Activated CD4-positive, alpha-beta T cell treated with anti-CD3 and anti-CD28 coated beads for 36 hours (primary cell): Measurements from ENCODE around the gene GPSM1. TPM values are rescaled to one million over a fixed set of nuclear protein-coding genes. Genes with fewer than 3 reads are reported as not detected.

Experiments
- ATAC-seq: fragments of 200-7000 bp; cut with Tn5 transposase; one replicate; pipeline ENCODE4 v1.10.0; 2021; ENCODE audit warnings: mild to moderate bottlenecking, moderate library complexity
- CTCF ChIA-PET: fragments of 350-600 bp; sonication (Branson Sonifier 250); formaldehyde crosslinking; loops from one replicate; lab custom pipeline; 2021; ENCODE audit warnings: antibody characterized with exemption; lab: Charles Lee
- POLR2A ChIA-PET: fragments of 350-600 bp; sonication (Branson Sonifier 250); formaldehyde crosslinking; loops from one replicate; lab custom pipeline; 2021; ENCODE audit warnings: antibody characterized with exemption, inconsistent platforms; lab: Charles Lee
- DNase-seq: peaks from one replicate; pipeline ENCODE4 v3.0.0-alpha.2; 2020
- H3K27ac Mint-ChIP-seq: one replicate; pipeline ENCODE4 v1.8.0; 2021; ENCODE audit warnings: mixed read lengths
- H3K27me3 Mint-ChIP-seq: one replicate; pipeline ENCODE4 v1.8.0; 2021; ENCODE audit warnings: mixed read lengths
- H3K36me3 Mint-ChIP-seq: one replicate; pipeline ENCODE4 v1.8.0; 2021; ENCODE audit warnings: low read depth, mixed read lengths
- H3K4me1 Mint-ChIP-seq: one replicate; pipeline ENCODE4 v1.8.0; 2021; ENCODE audit warnings: mixed read lengths
- H3K4me3 Mint-ChIP-seq: one replicate; pipeline ENCODE4 v1.8.0; 2021; ENCODE audit warnings: mild to moderate bottlenecking, moderate library complexity, mixed read lengths
- H3K9me3 Mint-ChIP-seq: one replicate; pipeline ENCODE4 v1.8.0; 2021; ENCODE audit warnings: low read depth, mixed read lengths
- intact Hi-C, 2 experiments: fragments of 100-400 bp; cut with DNase I in 1 of 2; cut with micrococcal nuclease in 1 of 2; formaldehyde crosslinking; loops; one replicate each; pipeline versions ENCODE4 v1.14.2 to v1.15.1; 2022 to 2024; cut with DNase I, micrococcal nuclease
- total RNA-seq, 2 experiments: library from RNA; stranded (reverse); gene quantifications; one replicate each; pipeline ENCODE4 v1.2.3, GENCODE V29; 2021

GPSM1 gene
- total RNA-seq, 2 experiments from 2014 or later, result 9.6 to 10.8 TPM

DNA sequence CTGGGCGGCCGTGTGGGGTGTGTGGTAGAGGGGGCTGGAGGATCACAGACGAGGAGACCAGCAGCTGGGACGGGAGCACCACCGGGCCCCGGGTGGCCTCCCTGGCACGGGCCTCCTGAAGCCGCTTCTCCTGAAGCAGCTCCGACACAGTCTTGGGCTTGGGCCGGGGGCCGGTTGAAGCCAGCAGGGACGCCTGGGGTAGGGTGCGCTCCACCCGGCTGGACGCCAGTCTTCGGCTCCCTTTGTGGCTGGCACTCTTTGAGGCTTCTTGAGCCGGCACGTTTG lies 51.6 kb downstream of the GPSM1 start:
- intact Hi-C loops, result no loop called here
- Mint-ChIP-seq H3K27ac (no peak overlapping the region), H3K4me3 (no peak overlapping the region), H3K9me3 (no peaks in the 10 kb centered on the region), H3K27me3 (no peaks in the 10 kb centered on the region), H3K36me3 (peaks cover 14% of the 10 kb centered on the region), H3K4me1 (no peaks in the 10 kb centered on the region)
- ChIA-PET POLR2A (no interaction called here), CTCF (no interaction called here)
- ATAC-seq (no peak), DNase-seq (no peak)

DNA sequence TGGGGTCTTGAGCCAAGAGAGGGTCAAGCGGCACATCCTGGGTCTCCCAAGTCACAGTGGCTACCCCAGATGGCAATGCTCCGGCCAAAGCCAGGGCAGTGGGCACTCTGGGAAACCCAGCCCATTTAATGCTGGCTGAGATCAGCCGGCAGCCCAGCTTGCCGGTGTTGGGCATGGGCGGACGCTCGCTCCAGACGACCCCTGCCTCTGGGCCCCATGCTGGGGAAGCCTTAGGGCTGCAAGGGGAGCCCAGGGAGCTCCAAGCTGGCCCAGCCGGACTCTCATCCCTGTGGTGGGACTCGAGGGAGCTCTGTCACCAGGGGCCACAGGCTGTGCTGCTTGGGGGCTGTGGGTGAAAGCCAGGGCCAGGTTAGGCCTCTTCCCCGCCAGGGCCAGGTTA lies 52.1 kb downstream of the GPSM1 start:
- Mint-ChIP-seq H3K9me3 (no peaks in the 10 kb centered on the region), H3K4me1 (no peaks in the 10 kb centered on the region), H3K27me3 (no peaks in the 10 kb centered on the region), H3K27ac (no peak overlapping the region), H3K36me3 (peaks cover 19% of the 10 kb centered on the region), H3K4me3 (no peak overlapping the region)
- ChIA-PET CTCF (no interaction called here), POLR2A (no interaction called here)
- intact Hi-C loops, result no loop called here
- ATAC-seq (no peak), DNase-seq (no peak)

DNA sequence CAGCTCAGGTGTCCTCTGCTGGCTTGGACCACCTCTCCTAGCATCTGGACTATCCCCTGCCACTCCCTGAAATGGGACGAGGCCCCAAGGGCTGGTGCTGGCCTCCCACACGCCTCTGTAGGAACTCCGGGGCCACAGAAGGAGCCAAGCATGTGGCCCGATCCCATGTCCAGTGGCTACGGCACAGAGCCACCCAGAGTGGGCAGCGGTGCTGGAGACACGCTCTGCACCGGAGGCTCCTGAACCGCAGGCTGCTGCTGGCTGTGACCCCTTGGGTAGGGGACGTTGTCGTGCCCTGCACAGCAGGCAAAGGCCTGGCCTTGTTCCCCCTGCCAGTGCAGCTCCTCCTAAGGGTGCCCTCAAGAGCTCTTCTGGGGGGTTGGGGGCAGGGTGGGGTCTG lies 52.6 kb downstream of the GPSM1 start:
- Mint-ChIP-seq H3K36me3 (peaks cover 20% of the 10 kb centered on the region), H3K4me3 (no peak overlapping the region), H3K9me3 (no peaks in the 10 kb centered on the region), H3K27me3 (no peaks in the 10 kb centered on the region), H3K4me1 (peaks cover 5% of the 10 kb centered on the region), H3K27ac (no peak overlapping the region)
- ChIA-PET POLR2A (no interaction called here), CTCF (no interaction called here)
- intact Hi-C loops, result no loop called here
- DNase-seq (no peak), ATAC-seq (no peak)

DNA sequence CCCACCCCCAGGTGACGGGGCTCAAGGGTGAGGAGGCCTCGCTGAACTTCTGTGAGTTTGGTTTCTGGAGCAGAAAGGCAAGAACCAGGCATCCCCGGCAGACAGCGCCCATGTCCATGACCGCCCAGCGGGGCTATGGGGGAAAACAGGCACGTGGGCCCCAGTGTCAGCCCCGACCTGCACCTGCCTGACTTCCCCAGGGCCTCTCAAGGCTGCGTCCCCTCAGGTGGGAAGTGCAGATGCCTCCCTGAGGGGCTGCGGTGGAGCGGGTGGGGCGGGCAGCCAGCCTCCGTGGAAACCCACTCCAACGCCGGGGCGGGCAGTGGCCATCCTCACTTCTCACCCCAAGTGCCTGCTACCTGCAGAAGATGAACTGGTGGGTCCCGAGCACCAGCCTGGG lies 53.0 kb downstream of the GPSM1 start:
- no peak overlapping the region for H3K27ac Mint-ChIP-seq
- H3K27me3 Mint-ChIP-seq, result no peaks in the 10 kb centered on the region
- H3K36me3 Mint-ChIP-seq, result peaks cover 23% of the 10 kb centered on the region
- no peak for DNase-seq
- no peak for ATAC-seq
- H3K9me3 Mint-ChIP-seq, result no peaks in the 10 kb centered on the region
- peaks cover 10% of the 10 kb centered on the region for H3K4me1 Mint-ChIP-seq
- no peak overlapping the region for H3K4me3 Mint-ChIP-seq
- ChIA-PET CTCF (no interaction called here), POLR2A (no interaction called here)
- intact Hi-C loops, result no loop called here

DNA sequence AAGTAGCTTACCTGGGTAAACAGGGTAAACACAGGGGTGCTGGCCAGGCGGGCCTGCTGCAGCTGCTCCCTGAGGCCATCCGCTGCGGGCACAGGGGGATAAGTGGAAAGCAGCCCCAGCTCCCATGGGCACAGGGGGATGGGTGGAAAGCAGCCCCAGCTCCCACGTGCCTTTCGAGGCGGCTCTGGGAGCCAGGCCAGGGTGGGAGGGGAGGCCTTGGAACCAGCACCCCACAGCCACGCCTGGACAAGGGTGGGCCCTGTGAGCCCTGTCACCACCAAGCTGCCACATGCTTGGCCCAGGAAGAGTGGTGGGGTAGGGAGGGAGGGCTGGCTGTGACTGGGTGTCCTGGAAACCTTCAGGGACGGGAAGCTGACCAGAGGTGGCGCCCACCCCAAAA lies 54.0 kb downstream of the GPSM1 start:
- ATAC-seq (no peak), DNase-seq (no peak)
- ChIA-PET CTCF (interaction anchor here (2.0 kb wide), 1 partner anchor 18 kb away, joined by 8 read pairs; the partner anchor contains the start of gene DNLZ), POLR2A (interaction anchor here (0.6 to 1.7 kb wide), 3 partner anchors 9 to 33 kb away, joined by 3 to 7 read pairs (median 4); partner anchors contain the start of gene DNLZ)
- H3K27me3 Mint-ChIP-seq, result no peaks in the 10 kb centered on the region
- H3K4me3 Mint-ChIP-seq, result no peak overlapping the region
- H3K4me1 Mint-ChIP-seq, result peaks cover 18% of the 10 kb centered on the region
- intact Hi-C loops, result no loop called here
- H3K36me3 Mint-ChIP-seq, result peaks cover 31% of the 10 kb centered on the region
- no peaks in the 10 kb centered on the region for H3K9me3 Mint-ChIP-seq
- no peak overlapping the region for H3K27ac Mint-ChIP-seq

DNA sequence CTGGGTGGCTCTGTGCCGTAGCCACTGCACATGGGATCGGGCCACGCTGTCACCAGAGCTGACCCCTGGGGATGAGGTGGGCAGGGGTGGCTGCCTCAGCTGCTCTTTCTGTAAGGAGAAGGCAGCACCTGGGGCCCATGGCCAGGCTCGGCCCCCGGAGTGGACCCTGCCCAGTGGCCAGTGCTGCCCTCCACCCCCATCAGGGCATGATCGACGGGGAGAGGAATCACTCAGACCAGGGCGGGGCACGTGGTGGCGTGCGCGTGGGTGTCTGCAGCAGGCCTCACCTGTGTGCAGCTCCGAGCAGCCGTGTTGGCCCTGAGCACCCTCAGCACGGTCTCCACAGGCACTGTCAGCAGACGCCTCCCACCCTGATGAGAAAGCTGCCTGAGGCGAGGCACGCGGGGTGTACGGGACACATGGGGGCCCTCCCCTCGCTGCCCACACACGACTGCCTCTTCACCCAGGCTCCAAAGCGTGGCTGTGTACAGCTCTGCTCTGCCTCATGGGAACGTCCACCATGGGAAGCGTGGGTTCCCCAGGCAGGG lies 54.7 kb downstream of the GPSM1 start:
- Mint-ChIP-seq H3K36me3 (peaks cover 35% of the 10 kb centered on the region), H3K4me3 (no peak overlapping the region), H3K27me3 (no peaks in the 10 kb centered on the region), H3K27ac (no peak overlapping the region), H3K9me3 (no peaks in the 10 kb centered on the region), H3K4me1 (peaks cover 18% of the 10 kb centered on the region)
- intact Hi-C loops, result no loop called here
- ChIA-PET CTCF (interaction anchor here (2.0 kb wide), 1 partner anchor 19 kb away, joined by 8 read pairs; the partner anchor contains the start of gene DNLZ), POLR2A (interaction anchor here (0.6 to 1.7 kb wide), 2 partner anchors 9 to 19 kb away, joined by 4 to 7 read pairs; partner anchors contain the start of gene DNLZ)
- DNase-seq (no peak), ATAC-seq (no peak)

DNA sequence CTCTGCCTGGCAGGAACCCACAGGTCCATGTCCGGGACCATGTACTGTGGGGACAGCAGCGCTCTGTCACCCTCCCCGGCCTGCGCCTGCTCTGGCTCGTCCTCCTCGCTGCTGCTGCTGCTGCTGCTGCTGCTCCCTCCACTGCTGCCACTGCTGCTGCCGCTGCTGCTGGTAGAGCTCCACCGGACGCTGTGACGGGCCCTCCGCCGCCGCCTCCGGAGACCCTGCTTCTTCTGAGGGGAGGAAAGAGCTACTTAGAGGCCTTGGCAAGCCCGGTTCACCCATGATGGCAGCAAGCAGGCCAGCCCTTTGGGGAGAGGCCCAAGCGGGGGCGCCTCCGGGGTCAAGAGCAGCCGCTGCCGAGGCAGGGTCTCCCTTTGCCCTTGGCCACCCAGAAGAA lies 56.1 kb downstream of the GPSM1 start:
- H3K36me3 Mint-ChIP-seq, result peaks cover 45% of the 10 kb centered on the region
- intact Hi-C loops, result no loop called here
- ChIA-PET CTCF (no interaction called here), POLR2A (no interaction called here)
- DNase-seq (no peak), ATAC-seq (no peak)
- H3K9me3 Mint-ChIP-seq, result no peaks in the 10 kb centered on the region
- no peaks in the 10 kb centered on the region for H3K27me3 Mint-ChIP-seq
- no peak overlapping the region for H3K4me3 Mint-ChIP-seq
- peaks cover 18% of the 10 kb centered on the region for H3K4me1 Mint-ChIP-seq
- no peak overlapping the region for H3K27ac Mint-ChIP-seq

DNA sequence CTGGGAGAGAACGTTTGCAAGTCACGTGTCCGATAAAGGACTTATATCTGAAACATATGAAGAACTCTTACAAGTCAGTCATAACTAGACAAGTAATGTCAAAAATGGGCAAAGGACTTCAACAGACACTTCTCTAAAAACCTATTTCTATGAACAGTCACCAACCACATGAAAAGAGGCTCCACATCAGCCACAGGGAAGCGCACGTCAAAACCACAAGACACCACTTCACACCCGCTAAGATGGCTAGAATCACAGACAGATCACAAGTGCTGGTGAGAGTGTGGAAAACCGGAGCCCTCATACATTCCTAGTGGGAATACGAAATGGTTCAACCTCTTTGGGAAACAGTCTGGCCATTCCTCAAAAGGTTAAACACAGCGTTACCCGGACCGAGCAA lies 57.7 kb downstream of the GPSM1 start:
- H3K27me3 Mint-ChIP-seq, result no peaks in the 10 kb centered on the region

DNA sequence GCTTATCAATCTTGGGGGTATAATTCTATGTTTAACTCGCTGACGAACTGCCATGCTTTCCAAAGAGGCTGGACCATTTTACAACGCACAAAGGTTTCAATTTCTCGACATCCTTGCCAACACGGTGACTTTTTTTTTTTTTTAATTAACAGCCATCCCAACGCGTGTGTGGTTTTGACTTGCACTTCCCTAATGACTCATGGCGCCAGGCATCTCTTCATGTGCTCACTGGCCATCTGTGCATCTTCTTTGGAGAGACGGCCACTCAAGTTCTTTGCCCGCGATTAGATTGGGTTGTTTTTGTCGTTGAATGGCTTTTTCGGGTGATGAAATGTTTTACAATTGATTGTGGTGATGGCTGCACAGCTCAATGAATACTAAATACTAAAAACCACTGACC lies 58.7 kb downstream of the GPSM1 start:
- ChIA-PET CTCF (interaction anchor here (0.6 to 0.7 kb wide), 2 partner anchors 74 to 100 kb away, joined by 3 to 4 read pairs; no protein-coding TSS in a partner anchor), POLR2A (interaction anchor here (0.6 to 0.7 kb wide), 3 partner anchors 11 to 32 kb away, joined by 3 to 7 read pairs (median 4); no protein-coding TSS in a partner anchor)
- H3K9me3 Mint-ChIP-seq, result no peaks in the 10 kb centered on the region
- ATAC-seq (no peak), DNase-seq (peak; percentile 31)
- peaks cover 18% of the 10 kb centered on the region for H3K4me1 Mint-ChIP-seq
- no peaks in the 10 kb centered on the region for H3K27me3 Mint-ChIP-seq
- H3K27ac Mint-ChIP-seq, result no peak overlapping the region
- H3K4me3 Mint-ChIP-seq, result no peak overlapping the region
- peaks cover 59% of the 10 kb centered on the region for H3K36me3 Mint-ChIP-seq
- intact Hi-C loops, result no loop called here

More for the DNA sequence above, 57.7 kb downstream of the GPSM1 start:
- ChIA-PET CTCF (interaction anchor here (0.6 kb wide), 1 partner anchor 288 kb away, joined by 4 read pairs; no protein-coding TSS in a partner anchor), POLR2A (interaction anchor here (0.6 kb wide), 1 partner anchor 22 kb away, joined by 3 read pairs; no protein-coding TSS in a partner anchor)
- Mint-ChIP-seq H3K4me3 (no peak overlapping the region), H3K27ac (no peak overlapping the region), H3K36me3 (peaks cover 59% of the 10 kb centered on the region), H3K4me1 (peaks cover 18% of the 10 kb centered on the region), H3K9me3 (no peaks in the 10 kb centered on the region)
- intact Hi-C loops, result loop anchor here (1.0 to 2.0 kb wide), 2 partner anchors 14 to 15 kb away; partner anchors contain the start of gene SNAPC4 (in 1 of the 2)
- ATAC-seq, result peak; percentile 84
- peak; percentile 68 for DNase-seq

DNA sequence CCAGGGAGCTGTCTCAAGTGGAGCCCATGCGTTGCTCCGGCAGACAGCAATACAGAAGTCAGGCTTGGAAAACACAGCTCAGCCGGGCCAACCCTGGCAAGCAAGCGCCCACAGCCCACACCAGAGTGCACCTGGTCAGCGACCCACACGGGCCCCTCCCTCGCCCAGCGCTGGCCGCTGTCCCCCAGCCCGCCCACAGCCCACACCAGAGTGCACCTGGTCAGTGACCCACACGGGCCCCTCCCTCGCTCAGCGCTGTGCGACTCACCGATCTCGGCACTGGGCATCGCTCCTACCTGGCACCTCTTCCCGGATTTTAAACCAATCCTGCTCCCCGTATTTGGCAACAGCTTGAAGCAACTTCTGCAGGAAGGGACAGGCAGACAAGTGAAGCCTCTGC lies 59.9 kb downstream of the GPSM1 start:
- Mint-ChIP-seq H3K36me3 (peaks cover 66% of the 10 kb centered on the region), H3K27me3 (no peaks in the 10 kb centered on the region), H3K27ac (no peak overlapping the region), H3K4me3 (no peak overlapping the region), H3K9me3 (no peaks in the 10 kb centered on the region), H3K4me1 (peaks cover 18% of the 10 kb centered on the region)
- DNase-seq, result no peak
- no peak for ATAC-seq
- intact Hi-C loops, result no loop called here
- CTCF ChIA-PET, result interaction anchor here (0.7 to 1.5 kb wide), 2 partner anchors 10 to 283 kb away, joined by 3 read pairs; no protein-coding TSS in a partner anchor
- POLR2A ChIA-PET, result no interaction called here

DNA sequence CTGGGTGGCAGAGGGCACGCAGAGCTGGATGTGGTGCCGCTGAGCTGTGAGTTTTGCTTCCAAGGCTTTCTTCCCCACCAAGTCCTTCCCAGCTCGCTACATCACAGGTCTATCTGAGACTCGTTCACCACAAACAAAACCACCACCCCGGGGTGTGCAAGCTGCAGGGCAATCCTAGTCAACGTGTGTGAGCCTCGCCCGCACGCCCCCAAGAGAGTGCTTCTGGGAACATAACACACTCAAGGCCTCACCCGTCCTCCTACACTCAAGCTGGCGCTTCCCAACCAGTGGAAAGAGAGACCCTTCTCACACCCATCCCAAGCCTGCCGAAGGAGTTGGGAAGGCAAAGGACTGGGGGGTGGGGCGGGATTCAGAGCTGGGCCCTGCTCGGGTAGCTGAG lies 62.1 kb downstream of the GPSM1 start:
- ChIA-PET POLR2A (no interaction called here), CTCF (interaction anchor here (0.6 to 0.8 kb wide), 2 partner anchors 20 to 51 kb away, joined by 3 to 4 read pairs; no protein-coding TSS in a partner anchor)
- no peak for ATAC-seq
- no peak overlapping the region for H3K27ac Mint-ChIP-seq
- H3K27me3 Mint-ChIP-seq, result no peaks in the 10 kb centered on the region
- H3K9me3 Mint-ChIP-seq, result no peaks in the 10 kb centered on the region
- H3K4me3 Mint-ChIP-seq, result no peak overlapping the region
- H3K36me3 Mint-ChIP-seq, result peaks cover 55% of the 10 kb centered on the region
- DNase-seq, result no peak
- peaks cover 18% of the 10 kb centered on the region for H3K4me1 Mint-ChIP-seq
- intact Hi-C loops, result no loop called here
